GF-D8 (cell line): ENCODE data around the gene SGF29.
"Not testable (repeated sequence)": the region's sequence is repeated elsewhere in the genome, so short reads cannot be mapped to it uniquely, and the experiment has no call there.

Source experiments
- DNase-seq: peaks from one replicate; lab custom pipeline; 2025; lab: John Stamatoyannopoulos, UW

The SGF29 gene

DNA sequence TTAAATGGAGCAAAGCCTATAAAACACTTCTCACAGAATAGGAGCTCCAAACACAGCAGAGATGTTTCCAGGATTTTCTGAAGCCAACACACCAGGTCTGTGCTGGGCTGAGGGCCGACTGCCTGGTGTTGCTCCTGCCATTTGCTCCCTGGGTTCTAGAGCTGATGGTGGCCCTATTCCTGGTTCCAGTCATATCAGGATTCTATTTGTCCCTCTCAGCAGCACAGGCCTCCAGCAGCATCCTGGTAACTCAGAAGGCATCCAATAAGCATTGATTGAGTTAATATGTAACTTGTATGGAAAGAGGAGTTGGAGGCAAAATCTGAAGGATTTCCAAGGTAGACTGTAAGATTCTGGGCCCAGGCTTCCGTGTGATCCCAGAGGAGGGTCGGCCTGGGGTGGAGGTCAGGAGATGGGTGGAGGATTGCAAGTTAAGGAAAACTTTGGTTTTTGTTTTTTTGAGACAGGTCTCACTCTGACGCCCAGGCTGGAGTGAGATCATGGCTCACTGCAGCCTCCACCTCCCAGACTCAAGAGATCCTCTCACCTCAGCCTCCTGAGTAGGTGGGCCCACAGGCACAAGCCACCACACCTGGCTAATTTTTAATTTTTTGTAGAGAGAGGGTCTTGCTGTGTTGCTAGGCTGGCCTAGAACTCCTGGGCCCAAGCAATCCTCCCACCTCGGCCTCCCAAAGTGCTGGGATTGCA lies 20.6 kb upstream of the SGF29 start:
- DNase-seq = no peak

DNA sequence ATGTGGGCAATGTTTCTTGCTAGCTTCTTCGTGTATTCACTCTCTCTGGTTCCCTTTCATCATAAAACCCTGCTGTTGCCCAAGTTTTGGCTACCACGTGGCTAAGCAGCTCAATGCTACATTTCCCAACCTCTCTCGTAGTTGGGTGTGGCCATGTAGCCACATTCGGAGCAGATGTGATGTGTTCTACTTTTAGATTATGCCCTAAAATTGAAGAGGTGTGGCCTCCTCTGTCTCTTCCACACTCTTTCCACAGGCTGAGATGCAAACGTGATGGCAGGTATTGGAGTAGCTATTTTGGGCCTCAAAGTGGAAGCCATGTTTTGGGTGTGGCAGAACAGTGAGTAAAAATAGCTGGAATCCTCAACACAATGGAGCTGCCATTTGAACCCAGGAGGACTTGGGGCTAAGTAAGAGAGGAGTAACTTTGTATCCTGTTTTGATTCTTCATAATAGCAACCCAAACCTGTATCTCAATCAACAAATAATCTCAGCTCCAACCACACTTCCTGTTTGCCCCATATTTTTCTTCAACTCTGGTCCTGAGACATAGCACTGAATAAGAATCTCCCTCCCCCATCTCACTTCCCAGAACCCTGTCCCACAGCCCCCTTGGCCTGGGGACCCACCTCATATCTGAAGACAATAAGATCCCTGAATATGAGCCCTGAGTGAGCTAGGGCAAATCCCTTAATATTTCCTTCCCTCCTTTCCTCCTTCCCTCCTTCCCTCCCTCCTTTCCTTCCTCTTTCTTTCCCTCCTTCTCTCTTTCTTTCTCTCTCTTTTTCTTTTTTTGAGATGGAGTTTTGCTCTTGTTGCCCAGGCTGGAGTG lies 19.0 kb upstream of the SGF29 start:
- peak; percentile 80 for DNase-seq

DNA sequence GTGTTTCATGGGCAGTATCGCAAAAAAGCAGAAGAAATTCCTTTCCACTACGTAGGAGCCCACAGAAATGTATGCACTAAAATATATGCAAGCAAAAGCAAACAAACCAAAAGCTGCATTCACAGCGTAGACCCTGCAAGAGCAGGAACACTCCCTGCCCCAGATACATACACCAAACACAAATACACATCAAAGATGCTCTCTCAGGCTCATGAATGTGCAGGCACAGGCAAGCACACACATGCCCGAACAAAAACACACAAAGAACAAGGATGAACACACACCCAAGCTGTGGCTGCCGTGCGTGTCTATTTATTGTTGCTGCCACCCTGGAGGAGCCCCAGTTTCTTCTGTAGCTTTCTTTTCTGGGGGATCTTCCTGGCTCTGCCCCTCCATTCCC lies 16.6 kb upstream of the SGF29 start:
- DNase-seq = no peak

- DNase-seq = no peak
Measured at GRCh38 chr16:28537964-28538732, 15.6 kb upstream of the SGF29 start.

GRCh38 chr16:28538733-28539596 lies 14.8 kb upstream of the SGF29 start, which contains the start of gene NUPR1:
TSS of gene NUPR1 (minus strand) at chr16:28538974. CDS start at chr16:28538907, 67 bp downstream.
- no peak for DNase-seq

- DNase-seq = no peak
Measured at GRCh38 chr16:28540346-28540745, 13.4 kb upstream of the SGF29 start.

GRCh38 chr16:28542646-28543045 lies 11.1 kb upstream of the SGF29 start:
- no peak for DNase-seq

- peak; percentile 55 for DNase-seq
Measured at GRCh38 chr16:28543072-28543471, 10.6 kb upstream of the SGF29 start.

DNA sequence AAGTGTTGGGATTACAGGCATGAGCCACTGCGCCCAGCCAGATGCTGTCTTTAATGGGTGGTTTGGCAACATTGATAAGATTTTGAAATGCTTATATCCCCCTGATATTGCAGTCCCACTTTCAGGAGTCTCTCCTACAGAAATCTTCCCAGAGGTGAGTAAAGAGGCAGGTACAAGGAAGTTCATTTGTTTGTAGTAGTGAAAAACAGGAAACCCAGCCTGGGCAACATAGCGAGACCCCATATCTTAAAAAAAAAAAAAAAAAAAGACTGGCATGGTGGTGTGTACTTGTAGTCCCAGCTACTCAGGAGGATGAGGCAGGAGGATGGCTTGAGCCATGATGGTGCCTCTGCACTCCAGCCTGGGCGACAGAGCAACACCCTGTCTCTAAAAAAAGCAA lies 8.7 kb upstream of the SGF29 start:
- no peak for DNase-seq

- DNase-seq = not testable (repeated sequence)
Measured at GRCh38 chr16:28545964-28546363, 7.8 kb upstream of the SGF29 start.

GRCh38 chr16:28546626-28547025 lies 7.1 kb upstream of the SGF29 start:
- DNase-seq = no peak

GRCh38 chr16:28548306-28548802 lies 5.4 kb upstream of the SGF29 start:
- no peak for DNase-seq

- DNase-seq = peak; percentile 14
Measured at GRCh38 chr16:28549301-28549899, 4.3 kb upstream of the SGF29 start.

DNA sequence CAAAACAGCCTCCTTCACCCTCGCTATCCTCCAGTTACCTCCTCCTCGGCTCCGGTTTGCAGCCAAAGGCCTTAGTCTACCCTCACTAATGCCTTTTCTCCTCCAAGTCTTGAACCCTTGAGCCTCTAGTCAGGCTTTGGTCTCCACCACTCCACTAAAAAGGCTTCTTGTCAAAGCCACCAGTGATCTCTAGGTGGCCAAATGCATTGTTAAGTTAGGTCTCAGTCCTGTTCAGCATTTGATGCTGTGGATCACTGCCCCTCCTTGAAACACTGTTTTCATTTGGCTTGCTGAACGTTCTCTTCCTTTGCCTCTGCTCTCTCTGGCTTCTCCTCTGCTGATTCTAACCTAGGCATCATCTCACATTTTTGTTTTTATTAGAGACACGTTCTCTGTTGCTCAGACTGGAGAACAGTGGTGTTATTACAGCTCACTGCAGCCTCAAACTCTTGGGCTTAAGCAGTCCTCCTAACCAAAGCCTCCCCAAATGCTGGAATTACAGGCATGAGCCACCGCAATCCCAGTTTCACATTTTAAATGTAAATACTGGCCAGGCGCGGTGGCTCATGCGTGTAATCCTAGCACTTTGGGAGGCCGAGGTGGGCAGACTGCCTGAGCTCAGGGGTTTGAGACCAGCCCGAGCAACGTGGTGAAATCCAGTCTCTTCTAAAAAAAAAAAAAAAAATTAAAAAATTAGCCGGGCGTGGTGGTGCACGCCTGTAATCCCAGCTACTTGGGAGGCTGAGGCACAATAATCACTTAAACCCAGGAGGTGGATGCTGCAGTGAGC lies 1.1 kb downstream of the SGF29 start:
- DNase-seq = no peak

- no peak for DNase-seq
Measured at GRCh38 chr16:28555561-28555960, 1.8 kb downstream of the SGF29 start.

DNA sequence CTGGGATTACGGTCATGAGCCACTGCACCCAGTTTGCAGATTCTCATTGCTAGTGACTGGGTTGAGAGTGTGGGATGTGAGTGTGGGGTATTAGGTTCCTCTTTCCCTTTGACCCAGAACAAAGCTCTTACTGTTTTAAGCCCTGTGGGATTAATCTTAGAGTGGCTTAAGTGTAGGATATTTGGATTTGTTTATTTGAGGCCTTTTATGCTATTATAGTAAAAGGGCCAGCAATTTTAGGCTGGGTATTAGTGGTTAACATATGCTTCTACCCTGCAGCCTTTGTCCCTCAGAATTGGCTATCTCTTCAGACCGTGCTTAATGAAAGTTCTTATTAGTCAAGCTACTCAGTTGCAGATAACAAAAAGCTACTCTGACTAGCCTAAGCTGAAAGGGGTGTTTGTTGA lies 3.2 kb downstream of the SGF29 start:
- DNase-seq = no peak

DNA sequence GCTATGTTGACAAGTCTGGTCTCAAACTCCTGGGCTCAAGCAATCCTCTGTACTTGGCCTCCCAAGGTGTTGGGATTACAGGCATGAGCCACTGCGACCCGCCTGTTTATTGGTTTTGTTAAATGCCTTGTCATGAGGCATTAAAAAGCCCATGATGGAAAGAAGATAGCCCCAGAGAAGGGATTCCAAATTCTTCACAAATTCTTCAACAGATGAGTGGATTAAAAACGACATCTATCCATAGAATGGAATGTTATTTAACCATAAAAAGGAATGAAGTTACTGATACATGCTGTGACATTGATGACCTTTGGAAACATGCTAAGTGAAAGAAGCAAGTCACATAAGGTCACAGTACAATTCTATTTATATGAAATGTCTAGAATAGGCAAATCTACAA lies 4.7 kb downstream of the SGF29 start:
- no peak for DNase-seq

GRCh38 chr16:28561557-28562187 lies 8.0 kb downstream of the SGF29 start:
- no peak for DNase-seq

GRCh38 chr16:28562199-28562598 lies 8.5 kb downstream of the SGF29 start:
- DNase-seq = no peak

- DNase-seq = no peak
Measured at GRCh38 chr16:28563218-28563617, 9.5 kb downstream of the SGF29 start.
